Effector CD4-positive, alpha-beta T cell (primary cell): ENCODE data around the gene S100A3. TPM values are rescaled to one million over a fixed set of nuclear protein-coding genes. Genes with fewer than 3 reads are reported as not detected.
"Not testable (repeated sequence)": the region's sequence is repeated elsewhere in the genome, so short reads cannot be mapped to it uniquely, and the experiment has no call there.

Source experiments
- DNase-seq: peaks from one replicate; pipeline ENCODE4 v3.0.0-alpha.2; 2020
- total RNA-seq: gene quantifications from one replicate; lab custom pipeline; 2026; lab: John Stamatoyannopoulos, UW

Gene S100A3
- not detected for total RNA-seq

DNA sequence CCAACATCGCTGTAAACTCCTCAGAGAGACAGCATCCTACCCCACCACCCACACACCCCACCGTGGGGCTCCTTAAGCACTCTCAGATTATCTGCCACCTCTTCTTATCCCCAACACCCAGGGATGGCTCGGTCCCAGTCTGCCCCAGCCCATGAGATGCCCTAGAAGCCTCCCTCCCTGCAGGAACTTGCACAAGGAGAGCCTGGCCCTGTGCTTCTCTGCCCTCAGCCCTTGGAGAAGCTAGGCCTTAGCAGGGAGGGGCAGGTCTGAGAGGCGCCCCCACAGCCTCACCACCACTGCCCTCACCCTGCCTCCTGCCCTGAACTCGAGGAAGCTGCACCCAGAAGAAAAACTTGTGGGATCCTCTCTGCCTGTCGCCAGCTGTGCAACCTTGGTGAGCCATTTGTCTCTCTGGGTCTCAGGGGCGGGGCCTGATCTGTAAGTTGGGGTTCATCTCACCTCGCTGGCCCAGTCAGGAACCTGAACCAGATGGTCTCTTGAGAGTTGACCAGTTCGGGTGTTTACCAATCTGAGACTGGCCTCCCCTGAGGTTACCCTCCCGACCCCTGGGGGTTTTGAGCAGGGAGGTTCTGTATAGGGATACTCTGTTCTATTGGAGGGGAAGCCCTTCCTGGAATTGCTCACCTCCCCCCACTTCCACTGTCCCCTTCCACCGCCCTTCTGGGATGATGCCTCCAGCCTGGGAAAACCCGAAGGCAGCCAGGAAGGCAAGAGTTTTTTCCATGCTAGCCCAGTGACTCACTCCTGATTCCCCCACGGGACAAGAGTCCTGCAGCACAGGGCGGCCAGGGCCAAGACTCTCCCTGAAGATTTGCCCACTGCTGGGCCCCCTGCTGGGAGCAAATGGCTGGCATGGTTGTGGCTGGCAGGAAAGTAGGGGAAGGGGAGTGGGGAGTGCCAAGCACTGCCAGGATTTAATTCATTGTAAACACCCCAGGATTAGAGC lies at the start of gene S100A3:
TSS of gene S100A3 (minus strand) at position 537 of the 967 bp plus-strand sequence. CDS start 773 bp downstream, outside the sequence.
- DNase-seq: no peak

DNA sequence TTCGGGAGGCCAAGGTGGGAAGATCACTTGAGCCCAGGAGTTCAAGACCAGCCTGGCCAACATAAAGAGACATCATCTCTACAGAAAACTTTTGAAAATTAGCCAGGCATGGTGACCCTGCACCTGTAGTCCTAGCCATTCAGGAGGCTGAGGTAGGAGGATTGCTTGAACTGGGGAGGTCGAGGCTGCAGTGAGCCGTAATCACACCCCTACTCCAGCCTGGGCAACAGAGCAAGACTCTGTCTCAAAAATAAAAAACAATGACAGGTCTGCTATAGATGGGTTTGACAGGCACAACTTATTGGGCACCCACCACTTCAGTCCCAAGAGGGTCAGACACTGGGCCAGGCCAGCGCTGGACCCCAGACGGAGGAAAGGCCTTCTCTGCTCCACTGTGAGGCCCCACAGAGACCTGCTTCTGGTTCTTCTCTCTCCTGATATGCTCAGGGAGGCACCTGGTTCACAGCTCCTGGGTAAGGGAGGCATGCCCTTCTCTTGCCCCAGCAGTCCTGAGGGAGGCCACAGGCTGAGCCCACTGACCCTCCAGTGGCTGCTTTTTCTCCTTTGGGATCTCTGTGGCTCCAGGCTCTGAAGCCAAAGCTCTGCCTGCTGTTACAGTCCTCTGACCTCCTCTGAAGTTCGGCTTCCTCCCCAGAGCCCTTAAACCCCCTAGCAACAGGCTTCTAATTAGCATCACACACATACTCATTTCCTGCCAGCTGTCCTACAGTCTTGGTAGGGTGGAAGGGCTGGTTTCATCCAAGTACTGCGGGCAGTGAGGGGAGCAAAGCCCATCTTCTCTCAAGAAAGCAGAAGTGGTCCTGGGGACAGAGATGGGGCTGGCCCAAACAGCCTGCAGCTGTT lies 49.5 kb upstream of the S100A3 start:
- no peak for DNase-seq

- no peak for DNase-seq
These were observed 48.1 kb upstream of the S100A3 start for GRCh38 chr1:153597206-153597605.

GRCh38 chr1:153592748-153593147 lies 43.7 kb upstream of the S100A3 start:
- no peak for DNase-seq

- DNase-seq: no peak
These were observed 39.4 kb upstream of the S100A3 start for GRCh38 chr1:153588482-153588881.

GRCh38 chr1:153588033-153588432 lies 39.0 kb upstream of the S100A3 start:
- DNase-seq: not testable (repeated sequence)

DNA sequence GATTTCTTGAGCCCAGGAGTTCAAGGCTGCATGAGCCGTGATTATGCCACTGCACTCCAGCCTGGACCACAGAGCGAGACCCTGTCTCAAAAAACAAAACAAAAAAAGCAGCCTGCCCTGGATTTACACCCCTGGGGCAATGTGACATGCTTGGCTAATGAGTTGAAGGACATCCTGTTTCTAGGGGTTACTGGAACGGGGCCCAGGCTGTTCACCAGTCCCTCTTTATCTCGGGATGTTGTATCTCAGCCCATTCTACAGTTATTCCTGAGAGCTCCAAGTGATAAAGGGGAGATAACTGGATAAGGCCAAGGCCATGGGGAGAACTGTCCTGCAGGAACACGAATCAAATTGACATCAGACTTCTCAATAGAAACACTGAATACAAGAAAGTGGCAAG lies 38.3 kb upstream of the S100A3 start:
- no peak for DNase-seq

GRCh38 chr1:153586347-153586746 lies 37.3 kb upstream of the S100A3 start:
- no peak for DNase-seq

GRCh38 chr1:153585006-153585405 lies 35.9 kb upstream of the S100A3 start:
- DNase-seq: no peak

DNA sequence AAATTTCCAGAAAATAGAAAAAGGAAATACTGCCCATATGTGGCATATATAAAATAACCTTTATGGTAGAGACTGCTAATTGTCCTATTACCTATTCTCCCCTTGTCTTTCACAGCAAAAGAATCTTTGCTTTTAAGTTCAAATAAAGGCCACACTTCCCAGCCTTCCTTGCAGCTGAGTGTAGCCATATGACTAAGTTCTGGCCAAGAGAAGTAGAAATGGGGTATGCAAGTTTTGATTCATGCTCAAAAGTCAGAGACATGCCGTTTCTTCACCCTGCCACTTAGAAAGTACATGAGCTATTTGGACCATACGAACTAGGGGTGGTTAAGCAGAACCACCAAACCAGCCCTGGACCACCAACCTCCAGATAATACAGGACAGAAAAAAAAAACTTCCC lies 34.9 kb upstream of the S100A3 start:
- no peak for DNase-seq

DNA sequence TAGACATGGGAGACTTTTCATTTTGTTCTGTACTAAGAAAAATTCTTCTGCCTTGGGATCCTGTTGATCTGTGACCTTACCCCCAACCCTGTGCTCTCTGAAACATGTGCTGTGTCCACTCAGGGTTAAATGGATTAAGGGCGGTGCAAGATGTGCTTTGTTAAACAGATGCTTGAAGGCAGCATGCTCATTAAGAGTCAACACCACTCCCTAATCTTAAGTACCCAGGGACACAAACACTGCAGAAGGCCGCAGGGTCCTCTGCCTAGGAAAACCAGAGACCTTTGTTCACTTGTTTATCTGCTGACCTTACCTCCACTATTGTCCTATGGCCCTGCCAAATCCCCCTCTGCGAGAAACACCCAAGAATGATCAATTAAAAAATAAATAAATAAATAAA lies 34.5 kb upstream of the S100A3 start:
- not testable (repeated sequence) for DNase-seq

DNA sequence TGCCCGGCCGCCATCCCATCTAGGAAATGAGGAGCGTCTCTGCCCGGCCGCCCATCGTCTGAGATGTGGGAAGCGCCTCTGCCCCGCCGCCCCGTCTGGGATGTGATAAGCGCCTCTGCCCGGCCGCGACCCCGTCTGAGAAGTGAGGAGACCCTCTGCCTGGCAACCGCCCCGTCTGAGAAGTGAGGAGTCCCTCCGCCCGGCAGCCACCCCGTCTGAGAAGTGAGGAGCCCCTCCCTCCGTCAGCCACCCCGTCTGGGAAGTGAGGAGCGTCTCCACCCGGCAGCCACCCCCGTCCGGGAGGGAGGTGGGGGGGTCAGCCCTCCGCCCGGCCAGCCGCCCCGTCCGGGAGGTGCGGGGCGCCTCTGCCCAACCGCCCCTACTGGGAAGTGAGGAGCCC lies 33.8 kb upstream of the S100A3 start:
- DNase-seq: not testable (repeated sequence)

- no peak for DNase-seq
These were observed 29.9 kb upstream of the S100A3 start for GRCh38 chr1:153578936-153579335.

DNA sequence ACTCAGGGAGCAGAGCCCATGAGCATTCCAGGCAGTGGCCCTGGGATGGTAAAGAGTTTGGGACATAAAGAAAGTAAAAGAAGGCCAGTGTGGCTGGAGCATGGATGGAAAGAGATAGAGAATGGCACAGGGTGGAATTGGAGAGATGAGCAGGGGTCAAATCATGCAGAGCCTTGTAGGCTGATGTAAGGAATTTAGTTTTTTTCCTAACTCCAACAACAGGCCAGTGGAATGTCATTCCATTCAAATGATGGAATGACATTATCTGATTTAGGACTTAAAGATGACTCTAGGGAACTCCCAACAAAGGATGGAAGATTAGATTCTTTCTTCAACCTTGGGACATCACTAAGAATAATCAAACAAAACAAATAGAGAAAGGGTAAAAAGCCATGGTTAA lies 29.4 kb upstream of the S100A3 start:
- DNase-seq: no peak

GRCh38 chr1:153577624-153578051 lies 28.6 kb upstream of the S100A3 start:
- no peak for DNase-seq

- no peak for DNase-seq
These were observed 28.1 kb upstream of the S100A3 start for GRCh38 chr1:153577138-153577537.

GRCh38 chr1:153575497-153575896 lies 26.4 kb upstream of the S100A3 start:
- not testable (repeated sequence) for DNase-seq

GRCh38 chr1:153575081-153575491 lies 26.0 kb upstream of the S100A3 start:
- DNase-seq: not testable (repeated sequence)

- DNase-seq: no peak
These were observed 24.3 kb upstream of the S100A3 start for GRCh38 chr1:153573351-153573750.

DNA sequence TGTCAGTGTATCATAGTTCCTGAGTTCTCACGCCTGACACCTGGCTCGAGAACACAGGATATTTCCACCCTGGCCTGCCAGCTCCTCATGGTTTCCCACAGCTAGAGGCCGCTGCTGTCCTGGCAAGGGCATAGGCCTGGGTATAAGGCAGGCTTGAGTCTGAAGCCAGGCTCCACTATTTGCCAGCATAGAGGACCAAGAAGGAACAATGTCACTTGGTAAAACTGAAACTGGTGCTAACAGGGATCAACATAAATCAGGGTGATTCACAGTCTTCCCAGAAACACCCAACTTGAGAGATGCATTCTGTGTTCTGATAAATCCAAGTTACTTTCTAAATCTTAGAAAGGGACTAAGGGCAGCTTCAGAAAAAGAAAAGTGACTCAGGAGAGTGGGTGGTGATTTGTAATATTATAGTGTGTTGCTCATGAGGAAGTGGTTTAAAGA lies 23.5 kb upstream of the S100A3 start:
- peak; percentile 26 for DNase-seq

DNA sequence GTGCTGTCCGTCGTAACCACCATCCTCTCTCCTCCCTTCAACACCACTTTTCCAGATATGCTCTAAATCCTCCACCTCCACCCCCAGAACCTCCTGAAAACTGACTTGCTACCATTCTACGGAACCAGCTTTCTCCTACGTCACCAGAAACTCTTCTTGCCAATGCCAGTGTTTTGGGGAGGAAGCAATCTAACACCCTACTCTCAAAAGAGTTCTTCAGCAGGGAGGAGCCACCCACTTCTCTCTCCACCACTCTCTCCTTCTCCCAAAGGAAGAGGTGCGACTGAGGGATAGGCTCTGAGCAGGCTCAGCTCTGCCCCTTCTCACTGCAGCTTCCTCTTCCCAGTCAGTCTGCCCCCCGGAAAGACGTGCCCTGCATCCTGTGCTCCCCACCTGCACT lies 22.6 kb upstream of the S100A3 start:
- DNase-seq: no peak

- DNase-seq: no peak
These were observed 21.8 kb upstream of the S100A3 start for GRCh38 chr1:153570874-153571273.

DNA sequence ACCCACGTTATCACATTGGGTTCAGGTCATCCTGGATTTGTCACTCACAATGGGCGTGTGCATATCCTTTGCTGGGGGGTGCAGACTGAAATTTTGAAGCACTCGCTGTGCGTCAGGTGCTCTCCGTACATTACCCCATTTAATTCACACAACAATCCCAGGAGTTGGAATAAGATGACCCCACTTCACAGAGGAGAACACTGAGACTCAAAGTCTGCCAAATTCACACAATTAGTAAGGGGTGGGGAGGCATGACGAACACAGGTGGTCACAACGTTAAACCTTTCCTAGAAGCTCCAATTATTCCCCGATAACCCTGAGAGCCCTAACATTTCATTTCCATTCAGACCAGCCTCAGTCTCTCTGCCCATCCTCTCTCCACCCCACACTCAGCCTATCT lies 20.4 kb upstream of the S100A3 start:
- no peak for DNase-seq
